Adrenal gland (tissue), 5 donors: ENCODE data around the gene HRAS.

ENCODE experiments used
- POLR2A ChIP-seq, 2 donors: fragments of 450-650 bp; IDR thresholded peaks; one replicate each; pipeline ENCODE4 v1.6.1; 2017; ENCODE audit warnings: antibody characterized with exemption in 2 of 2, mild to moderate bottlenecking in 2 of 2, moderate library complexity in 1 of 2
- TF ChIP-seq, protein P1 (sequence below), 6 experiments: fragments of 450-650 bp in 4 of 6; fragments of 200-600 bp in 2 of 6; sonication (generic) in 1 of 6; IDR thresholded peaks; 1 replicate in 5 of 6; 2 replicates in 1 of 6; pipeline versions ENCODE4 v1.5.1 to v1.8.0; 2016 to 2021; ENCODE audit warnings: antibody characterized with exemption in 6 of 6, mild to moderate bottlenecking in 2 of 6, moderate library complexity in 1 of 6
- donor health status: DM: no; HTN: no; CAD: no.

DNA sequence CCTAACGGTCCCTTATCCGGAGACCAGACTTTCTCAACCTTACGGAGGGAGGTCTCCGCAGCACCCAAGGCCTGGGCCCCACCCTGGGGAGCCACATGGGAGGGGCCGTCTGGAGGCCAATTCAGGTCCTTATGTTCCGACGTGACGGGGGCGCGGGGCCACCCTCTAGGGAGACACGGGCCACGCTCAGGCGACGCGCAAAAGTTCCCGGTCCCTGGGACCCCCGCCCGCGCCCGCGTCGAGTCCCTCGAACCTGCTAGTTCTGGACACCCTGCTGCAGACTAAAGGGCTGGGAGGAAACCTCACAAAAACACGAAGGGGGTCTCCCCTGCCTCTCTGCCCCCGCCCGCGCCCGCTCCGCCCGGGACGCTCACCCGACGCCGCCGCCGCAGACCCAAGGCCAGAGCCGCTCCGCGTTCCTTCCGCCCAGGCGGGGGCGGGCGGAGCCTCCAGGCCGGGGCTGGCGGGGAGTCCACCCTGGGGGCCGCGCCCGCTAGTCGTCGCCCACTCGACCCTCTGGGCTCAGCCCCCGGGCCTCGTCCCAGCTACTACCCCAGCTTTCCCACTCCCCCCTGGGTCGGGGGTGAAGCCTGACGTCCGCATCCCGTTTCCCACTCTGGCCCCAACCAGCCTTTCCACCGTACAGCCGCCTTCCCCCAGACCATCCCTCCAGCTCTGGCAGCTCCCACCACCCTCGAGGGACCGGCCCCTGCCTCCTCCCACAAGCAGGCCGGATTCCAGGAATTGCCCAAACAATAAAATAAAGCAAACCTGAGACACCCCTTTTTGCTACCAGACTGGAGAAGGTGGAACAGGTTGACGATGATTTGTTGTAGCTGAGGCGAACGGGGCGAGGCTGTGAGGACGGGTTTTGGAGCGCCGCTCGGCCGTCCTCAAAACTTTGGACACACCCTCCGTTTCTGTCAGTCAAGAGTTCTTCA lies 31.1 kb downstream of the HRAS start:
- TF ChIP-seq, protein P1, sequence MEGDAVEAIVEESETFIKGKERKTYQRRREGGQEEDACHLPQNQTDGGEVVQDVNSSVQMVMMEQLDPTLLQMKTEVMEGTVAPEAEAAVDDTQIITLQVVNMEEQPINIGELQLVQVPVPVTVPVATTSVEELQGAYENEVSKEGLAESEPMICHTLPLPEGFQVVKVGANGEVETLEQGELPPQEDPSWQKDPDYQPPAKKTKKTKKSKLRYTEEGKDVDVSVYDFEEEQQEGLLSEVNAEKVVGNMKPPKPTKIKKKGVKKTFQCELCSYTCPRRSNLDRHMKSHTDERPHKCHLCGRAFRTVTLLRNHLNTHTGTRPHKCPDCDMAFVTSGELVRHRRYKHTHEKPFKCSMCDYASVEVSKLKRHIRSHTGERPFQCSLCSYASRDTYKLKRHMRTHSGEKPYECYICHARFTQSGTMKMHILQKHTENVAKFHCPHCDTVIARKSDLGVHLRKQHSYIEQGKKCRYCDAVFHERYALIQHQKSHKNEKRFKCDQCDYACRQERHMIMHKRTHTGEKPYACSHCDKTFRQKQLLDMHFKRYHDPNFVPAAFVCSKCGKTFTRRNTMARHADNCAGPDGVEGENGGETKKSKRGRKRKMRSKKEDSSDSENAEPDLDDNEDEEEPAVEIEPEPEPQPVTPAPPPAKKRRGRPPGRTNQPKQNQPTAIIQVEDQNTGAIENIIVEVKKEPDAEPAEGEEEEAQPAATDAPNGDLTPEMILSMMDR (IDR thresholded peaks at IDR 0.05) = no peak
- peak in 1 of 2 donors; percentile 41 for TF ChIP-seq POLR2A (IDR thresholded peaks at IDR 0.05)
